HEK293T (cell line): ENCODE results near the gene DACH1.

Source experiments
- BHLHE40 ChIP-seq: fragments of 450-650 bp; IDR thresholded peaks from 2 replicates; pipeline ENCODE4 v1.6.1; 2016; ENCODE audit warnings: mild to moderate bottlenecking, moderate library complexity, borderline replicate concordance
- FOXA1 ChIP-seq: fragments of 450-650 bp; IDR thresholded peaks from 2 replicates; pipeline ENCODE4 v1.6.1; 2016; ENCODE audit warnings: mild to moderate bottlenecking
- FOXK2 ChIP-seq: fragments of 450-650 bp; IDR thresholded peaks from 2 replicates; pipeline ENCODE4 v1.6.1; 2016; ENCODE audit warnings: mild to moderate bottlenecking
- FOXM1 ChIP-seq: fragments of 450-650 bp; IDR thresholded peaks from 2 replicates; pipeline ENCODE4 v1.6.1; 2017; ENCODE audit warnings: mild to moderate bottlenecking, borderline replicate concordance
- HDGF ChIP-seq: fragments of 450-650 bp; IDR thresholded peaks from 2 replicates; pipeline ENCODE4 v1.6.1; 2017; ENCODE audit warnings: antibody characterized with exemption, borderline replicate concordance
- L3MBTL2 ChIP-seq: fragments of 450-650 bp; conservative IDR thresholded peaks from 2 replicates; pipeline ENCODE4 v1.6.1; 2016; ENCODE audit warnings: mild to moderate bottlenecking
- LEF1 ChIP-seq: fragments of 450-650 bp; IDR thresholded peaks from 2 replicates; pipeline ENCODE4 v1.6.1; 2017; ENCODE audit warnings: mild to moderate bottlenecking, borderline replicate concordance
- SP1 ChIP-seq: fragments of 450-650 bp; IDR thresholded peaks from 2 replicates; pipeline ENCODE4 v1.6.1; 2017
- SUZ12 ChIP-seq: fragments of 450-650 bp; IDR thresholded peaks from 2 replicates; pipeline ENCODE4 v1.6.1; 2016; ENCODE audit warnings: mild to moderate bottlenecking
- TARDBP ChIP-seq: fragments of 450-650 bp; IDR thresholded peaks from 2 replicates; pipeline ENCODE4 v1.6.1; 2016
- ZNF384 ChIP-seq: fragments of 450-650 bp; IDR thresholded peaks from 2 replicates; pipeline ENCODE4 v1.6.1; 2016

GRCh38 chr13:71838842-71839241 is 28.2 kb downstream of the DACH1 start:
- TF ChIP-seq SUZ12 (no peak), ZNF384 (no peak), TARDBP (no peak), HDGF (no peak), SP1 (no peak), FOXA1 (no peak), L3MBTL2 (no peak), BHLHE40 (no peak), FOXK2 (no peak), FOXM1 (no peak), LEF1 (no peak)
